IPS-15b (cell line): Measurements from ENCODE around the gene ARHGEF17.

Source experiments
- H3K27me3 ChIP-seq: one replicate; pipeline ENCODE4 v1.6.1; 2013; ENCODE audit warnings: low read length; ENCODE audit not compliant: control insufficient read depth, insufficient read depth
- H3K36me3 ChIP-seq: one replicate; pipeline ENCODE4 v1.6.1; 2013; ENCODE audit warnings: low read length; ENCODE audit not compliant: control insufficient read depth, insufficient read depth
- H3K4me1 ChIP-seq: one replicate; pipeline ENCODE4 v1.6.1; 2013; ENCODE audit warnings: mild to moderate bottlenecking, low read length; ENCODE audit not compliant: control insufficient read depth, insufficient read depth
- H3K4me3 ChIP-seq: one replicate; pipeline ENCODE4 v1.5.1; 2013; ENCODE audit warnings: low read depth, low read length
- H3K9ac ChIP-seq: one replicate; pipeline ENCODE4 v1.6.1; 2013; ENCODE audit warnings: low read depth, mild to moderate bottlenecking, low read length
- H3K9me3 ChIP-seq: one replicate; pipeline ENCODE4 v1.6.1; 2013; ENCODE audit warnings: mild to moderate bottlenecking, low read length; ENCODE audit not compliant: control insufficient read depth, insufficient read depth

Gene ARHGEF17

GRCh38 chr11:73397468-73398131, 89.5 kb downstream of the ARHGEF17 start:
- no peak overlapping the region for H3K4me3 ChIP-seq
- H3K36me3 ChIP-seq: peaks cover 16% of the 10 kb centered on the region
- no peak overlapping the region for H3K9ac ChIP-seq

GRCh38 chr11:73398132-73398526, 90.1 kb downstream of the ARHGEF17 start:
- peaks cover 16% of the 10 kb centered on the region for H3K36me3 ChIP-seq

More at GRCh38 chr11:73397468-73398131, 89.5 kb downstream of the ARHGEF17 start:
- Histone ChIP-seq H3K9me3 (no peaks in the 10 kb centered on the region), H3K4me1 (no peaks in the 10 kb centered on the region), H3K27me3 (no peaks in the 10 kb centered on the region)

GRCh38 chr11:73398721-73399120, 90.6 kb downstream of the ARHGEF17 start:
- Histone ChIP-seq H3K9me3 (no peaks in the 10 kb centered on the region), H3K36me3 (peaks cover 16% of the 10 kb centered on the region), H3K4me1 (no peaks in the 10 kb centered on the region), H3K9ac (no peak overlapping the region), H3K27me3 (no peaks in the 10 kb centered on the region), H3K4me3 (no peak overlapping the region)

More at GRCh38 chr11:73398132-73398526, 90.1 kb downstream of the ARHGEF17 start:
- no peaks in the 10 kb centered on the region for H3K9me3 ChIP-seq
- no peak overlapping the region for H3K4me3 ChIP-seq
- H3K9ac ChIP-seq: no peak overlapping the region
- no peaks in the 10 kb centered on the region for H3K4me1 ChIP-seq
- H3K27me3 ChIP-seq: no peaks in the 10 kb centered on the region

- no peaks in the 10 kb centered on the region for H3K9me3 ChIP-seq
- H3K4me3 ChIP-seq: no peak overlapping the region
- no peaks in the 10 kb centered on the region for H3K27me3 ChIP-seq
- peaks cover 16% of the 10 kb centered on the region for H3K36me3 ChIP-seq
- H3K9ac ChIP-seq: no peak overlapping the region
- no peaks in the 10 kb centered on the region for H3K4me1 ChIP-seq
These were observed 91.1 kb downstream of the ARHGEF17 start for GRCh38 chr11:73399159-73399590.

- H3K4me1 ChIP-seq: no peaks in the 10 kb centered on the region
- H3K27me3 ChIP-seq: no peaks in the 10 kb centered on the region
- H3K9me3 ChIP-seq: no peaks in the 10 kb centered on the region
- H3K36me3 ChIP-seq: peaks cover 15% of the 10 kb centered on the region
- H3K4me3 ChIP-seq: no peak overlapping the region
- no peak overlapping the region for H3K9ac ChIP-seq
These were observed 91.6 kb downstream of the ARHGEF17 start for GRCh38 chr11:73399636-73400035.

- peaks cover 8% of the 10 kb centered on the region for H3K36me3 ChIP-seq
- no peaks in the 10 kb centered on the region for H3K27me3 ChIP-seq
- no peak overlapping the region for H3K4me3 ChIP-seq
- H3K4me1 ChIP-seq: no peaks in the 10 kb centered on the region
- H3K9ac ChIP-seq: no peak overlapping the region
- H3K9me3 ChIP-seq: no peaks in the 10 kb centered on the region
These were observed 92.2 kb downstream of the ARHGEF17 start for GRCh38 chr11:73400293-73400692.

- Histone ChIP-seq H3K4me3 (no peak overlapping the region), H3K4me1 (no peaks in the 10 kb centered on the region), H3K9ac (no peak overlapping the region), H3K9me3 (no peaks in the 10 kb centered on the region), H3K36me3 (peaks cover 4% of the 10 kb centered on the region), H3K27me3 (no peaks in the 10 kb centered on the region)
These were observed 93.3 kb downstream of the ARHGEF17 start for GRCh38 chr11:73401217-73401923.

- Histone ChIP-seq H3K27me3 (no peaks in the 10 kb centered on the region), H3K9ac (no peak overlapping the region), H3K36me3 (peaks cover 4% of the 10 kb centered on the region), H3K4me1 (no peaks in the 10 kb centered on the region), H3K9me3 (no peaks in the 10 kb centered on the region), H3K4me3 (no peak overlapping the region)
These were observed 94.1 kb downstream of the ARHGEF17 start for GRCh38 chr11:73401924-73402833.

- Histone ChIP-seq H3K9me3 (no peaks in the 10 kb centered on the region), H3K4me3 (no peak overlapping the region), H3K27me3 (no peaks in the 10 kb centered on the region), H3K4me1 (no peaks in the 10 kb centered on the region), H3K9ac (no peak overlapping the region), H3K36me3 (peaks cover 4% of the 10 kb centered on the region)
These were observed 94.7 kb downstream of the ARHGEF17 start for GRCh38 chr11:73402834-73403185.

GRCh38 chr11:73403541-73403940, 95.5 kb downstream of the ARHGEF17 start:
- H3K9ac ChIP-seq: no peak overlapping the region
- H3K4me1 ChIP-seq: no peaks in the 10 kb centered on the region
- peaks cover 4% of the 10 kb centered on the region for H3K36me3 ChIP-seq
- no peaks in the 10 kb centered on the region for H3K27me3 ChIP-seq
- H3K4me3 ChIP-seq: no peak overlapping the region
- no peaks in the 10 kb centered on the region for H3K9me3 ChIP-seq

GRCh38 chr11:73404048-73404447, 96.0 kb downstream of the ARHGEF17 start:
- Histone ChIP-seq H3K9ac (no peak overlapping the region), H3K36me3 (peaks cover 5% of the 10 kb centered on the region), H3K4me3 (no peak overlapping the region), H3K4me1 (no peaks in the 10 kb centered on the region), H3K9me3 (no peaks in the 10 kb centered on the region), H3K27me3 (no peaks in the 10 kb centered on the region)
